HUDEP-2 (cell line): ENCODE measurements around the gene AXL.

Experiments used
- DNase-seq, 76 experiments: peaks; one replicate each; lab custom pipeline; 2025; ENCODE audit not compliant: unreplicated experiment in 76 of 76; lab: John Stamatoyannopoulos, UW

The AXL gene

DNA sequence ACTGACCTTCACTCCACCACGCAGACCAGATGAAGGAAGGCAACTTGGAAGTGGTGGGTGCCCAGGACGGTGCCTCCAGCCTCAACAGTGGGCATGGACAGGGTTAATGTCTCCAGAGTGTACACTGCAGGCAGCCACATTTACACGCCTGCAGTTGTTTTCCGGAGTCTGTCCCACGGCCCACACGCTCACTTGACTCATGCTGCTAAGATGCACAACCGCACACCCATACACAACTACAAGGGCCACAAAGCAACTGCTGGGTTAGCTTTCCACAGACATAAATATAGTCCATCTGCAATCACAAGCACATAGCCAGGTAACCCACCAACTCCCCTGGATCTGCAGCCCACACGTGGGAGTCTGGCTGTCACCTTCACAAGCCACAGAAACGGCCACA, 12.6 kb upstream of the AXL start:
- no peak for DNase-seq

DNA sequence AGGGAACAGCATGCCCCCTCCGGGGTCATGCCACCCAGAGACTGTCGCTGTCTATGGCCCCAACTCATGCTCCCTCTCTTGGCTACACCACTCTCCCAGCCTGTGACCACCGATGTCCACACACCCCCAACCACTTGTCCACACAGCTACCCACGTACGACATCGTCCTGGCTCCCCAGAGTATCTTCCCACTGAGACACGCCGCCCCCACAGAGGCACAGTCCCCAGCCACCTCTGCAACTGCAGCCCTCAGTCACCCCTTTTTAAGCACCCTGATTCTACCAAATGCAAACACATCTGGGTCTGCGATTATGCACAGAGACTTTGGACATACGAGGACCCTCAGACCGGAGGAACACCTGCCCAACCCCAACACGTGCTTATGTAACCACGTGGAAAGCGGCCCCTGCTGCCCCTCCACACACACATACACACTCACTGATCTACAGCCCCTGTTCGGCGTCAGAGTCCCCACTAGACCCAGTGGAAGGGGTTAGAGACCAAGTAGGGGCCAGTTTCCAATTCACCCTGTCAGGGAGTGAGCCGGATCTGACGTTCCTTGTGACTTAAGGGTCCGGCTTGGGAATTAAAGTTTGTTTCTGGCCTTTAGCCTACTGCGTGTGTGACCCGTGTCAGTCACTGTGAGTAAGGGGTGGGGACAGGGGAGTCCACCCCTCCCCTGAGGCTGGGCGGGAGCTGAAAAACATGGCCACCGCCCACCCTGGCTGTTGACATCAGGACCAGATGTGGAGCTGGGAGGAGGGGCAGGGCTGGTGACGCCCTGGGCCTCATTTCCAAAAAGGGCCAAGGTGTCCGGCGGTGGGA, 11.9 kb upstream of the AXL start:
- DNase-seq: peak in 60 of 76 experiments; percentile 7 to 77 (median 54)

- DNase-seq: no peak
Measured at GRCh38 chr19:41214161-41214560, 4.9 kb upstream of the AXL start.

DNA sequence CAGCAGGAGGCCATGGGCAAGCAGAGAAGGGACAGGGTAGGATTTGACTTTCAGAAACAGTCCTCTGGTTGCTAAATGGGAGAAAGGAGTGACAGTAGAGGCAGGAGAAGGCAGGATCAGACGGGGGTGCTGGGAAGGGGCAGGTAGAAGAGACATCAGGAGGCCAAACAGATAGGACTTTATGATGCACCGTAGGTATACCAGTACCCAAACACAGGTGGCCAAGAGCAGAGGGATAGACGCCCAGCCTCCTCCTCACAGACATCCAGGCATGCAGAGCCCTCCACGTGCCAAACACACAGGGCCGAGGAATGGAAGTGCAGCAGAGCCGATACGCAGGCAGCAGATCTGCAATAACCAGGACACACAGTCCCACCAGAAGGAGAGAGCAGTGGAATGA, 1.3 kb upstream of the AXL start:
- no peak for DNase-seq

DNA sequence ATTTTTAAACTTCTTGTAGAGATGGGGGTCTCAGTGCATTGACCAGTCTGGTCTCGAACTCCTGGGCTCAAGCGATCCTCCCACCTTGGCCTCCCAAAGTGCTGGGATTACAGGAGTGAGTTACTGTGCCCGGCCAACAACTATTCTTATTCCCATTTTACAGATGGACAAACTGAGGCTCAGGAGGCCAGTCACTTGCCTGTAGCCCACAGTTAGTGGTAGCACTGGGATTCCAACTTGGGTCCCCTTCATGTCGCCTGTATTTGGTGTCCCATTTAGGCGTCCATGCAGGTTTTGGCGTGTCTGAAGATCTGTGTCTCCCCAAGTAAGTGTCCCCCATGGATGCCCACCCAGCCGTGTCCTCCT, 791 bp upstream of the AXL start:
- no peak for DNase-seq

DNA sequence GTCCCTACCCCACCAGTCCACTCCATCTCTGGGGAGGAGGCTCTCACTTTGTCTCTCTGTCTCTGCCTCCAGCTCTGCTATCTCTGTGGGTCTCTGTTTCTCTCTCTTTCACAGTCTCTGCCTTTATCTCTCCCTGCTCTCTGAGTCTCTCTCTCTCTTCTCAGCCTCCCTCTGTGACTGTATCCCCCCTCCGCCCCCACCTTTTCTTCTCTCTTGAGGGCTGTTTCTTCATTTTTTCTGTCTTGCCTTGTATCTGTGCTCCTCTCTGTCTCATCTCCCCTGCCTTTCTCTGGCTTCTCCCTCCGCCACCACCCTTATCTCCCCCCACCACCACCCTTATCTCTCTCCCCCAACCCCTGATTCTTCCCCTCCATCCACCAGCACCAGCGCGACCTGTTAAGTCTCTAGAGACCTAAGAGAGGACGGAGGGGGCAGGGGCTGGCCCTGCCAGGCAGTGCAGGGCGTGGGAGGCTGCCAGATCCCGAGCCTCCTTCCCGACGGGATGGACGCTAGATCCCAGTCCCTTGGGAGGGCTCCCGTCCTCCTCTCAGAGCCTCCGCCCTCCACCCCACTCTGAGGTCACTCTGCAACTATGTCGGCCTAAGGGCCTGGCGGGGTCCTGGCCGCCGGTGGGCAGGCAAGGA, 1.0 kb downstream of the AXL start:
- DNase-seq: peak in 68 of 76 experiments; percentile 17 to 89 (median 62)

DNA sequence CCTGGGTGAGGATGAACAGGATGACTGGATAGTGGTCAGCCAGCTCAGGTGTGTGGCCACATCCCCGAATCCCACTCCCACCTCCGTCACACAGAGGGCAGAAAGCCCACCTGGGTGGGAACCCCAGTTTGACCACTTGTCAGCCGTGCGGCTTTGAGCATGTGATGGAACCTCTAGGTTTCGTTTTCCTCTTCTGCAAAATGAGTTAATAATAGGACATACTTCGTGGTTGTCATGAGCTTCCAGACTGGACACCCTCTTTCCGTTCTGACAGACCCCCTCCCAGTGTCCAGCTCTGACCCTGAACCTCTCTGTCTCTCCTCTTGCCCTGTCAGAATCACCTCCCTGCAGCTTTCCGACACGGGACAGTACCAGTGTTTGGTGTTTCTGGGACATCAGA, 1.8 kb downstream of the AXL start:
- DNase-seq: no peak

- no peak for DNase-seq
Measured at GRCh38 chr19:41221514-41222205, 2.6 kb downstream of the AXL start.

GRCh38 chr19:41222240-41222639, 3.2 kb downstream of the AXL start:
- DNase-seq: no peak

GRCh38 chr19:41223431-41224234, 4.6 kb downstream of the AXL start:
- no peak for DNase-seq

DNA sequence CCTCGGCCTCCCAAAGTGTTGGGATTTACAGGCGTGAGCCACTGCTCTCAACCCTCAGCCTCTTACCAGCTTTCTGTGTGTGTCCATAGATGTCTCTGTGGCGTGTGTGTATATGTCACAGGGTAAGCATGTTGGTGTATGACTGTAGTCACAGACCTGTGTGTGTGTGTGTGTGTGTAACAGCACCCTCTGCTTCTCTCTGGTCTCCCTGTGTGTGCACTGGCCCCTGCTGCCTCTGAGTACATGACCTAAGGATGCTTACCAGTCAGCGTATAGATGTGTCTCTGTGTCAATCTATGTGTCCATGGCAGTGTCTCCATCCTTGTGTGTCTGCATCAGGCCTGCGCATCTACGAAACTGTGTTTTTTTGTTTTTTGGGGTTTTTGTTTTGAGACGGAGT, 5.6 kb downstream of the AXL start:
- no peak for DNase-seq

GRCh38 chr19:41225238-41226052, 6.4 kb downstream of the AXL start:
- DNase-seq: peak in 55 of 76 experiments; percentile 7 to 87 (median 62)

- DNase-seq: peak in 58 of 76 experiments; percentile 17 to 88 (median 62)
Measured at GRCh38 chr19:41226053-41226873, 7.2 kb downstream of the AXL start.

DNA sequence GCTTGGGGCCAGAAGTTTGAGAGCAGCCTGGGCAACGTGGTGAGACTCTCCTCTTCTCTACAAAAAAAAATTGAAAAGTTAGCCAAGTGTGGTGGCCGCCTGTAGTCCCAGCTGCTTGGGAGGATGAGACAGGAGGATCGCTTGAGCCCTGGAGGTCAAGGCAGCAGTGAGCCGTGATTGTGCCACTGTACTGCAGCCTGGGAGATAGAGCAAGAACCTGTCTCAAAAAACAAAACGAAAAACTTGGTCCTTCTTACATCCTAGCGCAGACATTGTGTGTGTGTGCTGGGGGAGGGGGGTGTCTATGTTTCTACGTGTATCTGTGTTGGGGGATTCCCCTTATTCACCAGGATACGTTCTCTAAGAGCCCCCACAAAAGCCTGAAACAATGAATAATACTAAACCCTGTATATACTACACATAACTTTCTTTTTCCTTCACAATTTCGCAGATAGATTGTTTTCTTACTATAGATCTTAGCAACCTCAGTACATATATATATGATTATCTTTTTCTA, 7.9 kb downstream of the AXL start:
- DNase-seq: no peak

DNA sequence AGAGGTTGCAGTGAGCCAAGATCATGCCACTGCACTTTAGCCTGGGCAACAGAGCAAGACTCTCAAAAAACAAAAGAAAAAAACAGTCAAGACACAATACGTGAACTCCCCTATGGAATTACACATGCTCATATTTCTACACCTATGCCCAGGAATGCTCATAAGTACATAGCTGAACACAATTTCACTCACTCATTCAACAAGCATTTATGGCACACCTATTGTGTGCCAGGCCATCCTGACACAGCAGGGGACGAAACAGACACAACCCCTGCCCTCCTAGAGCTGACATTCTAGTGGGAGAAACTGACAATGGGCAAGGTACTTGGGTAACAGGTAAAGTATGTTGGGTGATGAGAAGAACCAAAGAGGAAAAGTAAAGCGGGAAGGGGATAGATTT, 9.5 kb downstream of the AXL start:
- no peak for DNase-seq

DNA sequence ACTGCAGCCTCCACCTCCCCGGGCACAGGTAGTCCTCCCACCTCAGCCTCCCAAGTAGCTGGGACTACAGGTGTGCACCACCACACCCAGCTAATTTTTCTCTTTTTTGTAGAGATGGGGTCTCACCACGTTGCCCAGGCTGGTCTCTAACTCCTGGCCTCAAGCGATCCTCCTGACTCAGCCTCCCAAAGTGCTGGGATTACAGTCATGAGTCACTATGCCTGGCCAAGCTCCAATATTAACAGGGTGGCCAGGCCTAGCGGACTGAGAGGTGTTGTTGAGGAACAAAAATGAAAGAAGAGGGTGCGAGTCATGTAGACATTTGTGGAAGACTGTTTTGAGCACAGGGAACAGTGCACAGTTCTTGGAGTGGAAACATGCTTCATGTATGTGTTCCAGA, 10.3 kb downstream of the AXL start:
- DNase-seq: peak in 1 of 76 experiments; percentile 23

GRCh38 chr19:41230067-41230857, 11.2 kb downstream of the AXL start:
- no peak for DNase-seq

DNA sequence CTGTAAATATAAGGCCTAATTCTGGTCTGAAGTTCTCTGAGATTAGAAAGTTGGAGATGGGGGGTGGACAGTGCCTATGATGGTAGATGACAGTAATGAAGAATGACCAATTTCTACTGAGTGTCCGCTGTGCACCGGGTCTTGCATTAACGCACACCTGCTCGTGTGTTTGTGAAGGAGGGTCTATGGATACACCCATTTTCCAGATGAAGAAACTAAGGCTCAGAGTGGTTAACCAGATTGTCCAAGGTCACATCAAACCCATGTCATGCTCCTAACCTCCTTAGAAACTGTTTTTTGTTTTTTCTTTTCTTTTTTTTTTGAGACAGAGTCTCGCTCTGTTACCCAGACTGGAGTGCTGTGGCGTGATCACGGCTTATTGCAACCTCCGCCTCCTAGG, 13.7 kb downstream of the AXL start:
- DNase-seq: no peak
